GM18507 (cell line): Measurements from ENCODE around the gene LRRN2.
"Not testable (repeated sequence)": the region's sequence is repeated elsewhere in the genome, so short reads cannot be mapped to it uniquely, and the experiment has no call there.

Source experiments
- DNase-seq: peaks from one replicate; pipeline ENCODE4 v3.0.0; 2011; ENCODE audit warnings: low read depth; ENCODE audit not compliant: insufficient read length; ENCODE audit errors: extremely low spot score
- FAIRE-seq: peaks from 2 replicates; lab custom pipeline; 2011; peaks lifted over from hg19 to GRCh38; lab: Jason Lieb, UNC

The LRRN2 gene

GRCh38 chr1:204685236-204686006 lies at the start of gene LRRN2:
TSS of gene LRRN2 (minus strand) at chr1:204685738. CDS start at chr1:204619992, 65,746 bp downstream.
- DNase-seq (no peak), FAIRE-seq (no peak)

DNA sequence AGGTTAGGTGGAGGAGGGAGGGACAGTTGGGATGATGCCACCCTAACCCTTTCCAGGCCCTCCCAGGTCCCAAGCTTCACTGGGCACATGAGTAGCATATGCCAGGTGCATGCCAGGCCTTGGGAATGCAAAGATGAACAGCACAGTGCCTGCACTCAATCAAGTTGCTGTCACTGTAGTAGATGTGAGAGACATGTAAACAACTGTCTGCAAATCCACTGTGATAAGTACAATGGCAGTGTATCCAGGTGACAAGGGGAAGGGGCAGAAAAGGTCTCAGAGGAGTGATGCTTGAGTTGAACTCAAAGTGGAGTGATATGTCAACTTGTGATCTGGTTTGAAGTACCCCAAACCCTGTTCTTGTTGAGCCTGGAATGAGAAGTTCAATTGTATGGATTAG lies 49.5 kb upstream of the LRRN2 start:
- FAIRE-seq (no peak), DNase-seq (no peak)

- DNase-seq: no peak
- FAIRE-seq: no peak
Measured at GRCh38 chr1:204733869-204734596, 48.5 kb upstream of the LRRN2 start.

GRCh38 chr1:204733289-204733688 lies 47.8 kb upstream of the LRRN2 start:
- DNase-seq: no peak
- FAIRE-seq: no peak

- DNase-seq (no peak), FAIRE-seq (no peak)
Measured at GRCh38 chr1:204731985-204732575, 46.5 kb upstream of the LRRN2 start.

DNA sequence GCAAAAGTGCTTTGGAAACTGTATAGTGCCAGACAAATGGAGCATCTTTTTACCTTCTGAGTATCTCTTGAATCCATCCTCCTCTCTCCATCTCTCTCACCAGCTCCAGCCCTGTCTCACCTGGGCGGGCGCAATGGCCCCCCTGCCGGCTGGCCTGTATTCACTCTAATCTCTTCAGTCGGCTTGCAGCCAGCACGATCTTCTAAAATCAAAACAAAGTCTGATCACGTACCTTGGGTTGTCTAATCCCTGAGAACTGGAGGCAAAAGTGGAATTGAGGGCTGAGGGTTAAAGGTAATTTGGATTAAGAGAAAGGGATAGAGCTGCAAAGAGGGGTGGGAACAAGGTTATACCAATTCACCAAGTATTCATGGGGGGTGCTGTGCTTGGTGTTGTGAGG lies 46.0 kb upstream of the LRRN2 start:
- DNase-seq (no peak), FAIRE-seq (no peak)

- DNase-seq (no peak), FAIRE-seq (no peak)
Measured at GRCh38 chr1:204730826-204731459, 45.4 kb upstream of the LRRN2 start.

- no peak for DNase-seq
- FAIRE-seq: no peak
Measured at GRCh38 chr1:204729516-204729915, 44.0 kb upstream of the LRRN2 start.

GRCh38 chr1:204728456-204728855 lies 42.9 kb upstream of the LRRN2 start:
- FAIRE-seq: no peak
- DNase-seq: no peak

GRCh38 chr1:204728045-204728444 lies 42.5 kb upstream of the LRRN2 start:
- no peak for DNase-seq
- no peak for FAIRE-seq

DNA sequence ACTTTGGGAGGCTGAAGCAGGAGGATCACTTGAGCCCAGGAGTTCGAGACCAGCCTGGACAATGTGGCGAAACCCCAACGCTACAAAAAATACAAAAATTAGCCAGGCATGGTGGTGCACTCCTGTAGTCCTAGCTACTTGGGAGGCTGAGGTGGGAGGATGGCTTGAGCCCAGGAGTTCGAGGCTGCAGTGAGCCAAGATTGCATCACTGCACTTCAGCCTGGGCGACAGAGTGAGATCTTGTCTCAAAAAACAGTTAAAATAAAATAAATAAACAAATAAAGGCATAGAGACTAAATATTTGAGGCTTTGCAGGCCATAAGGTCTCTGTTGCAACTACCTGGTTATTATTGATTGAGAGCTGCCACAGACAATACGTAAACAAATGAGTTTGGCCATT lies 41.9 kb upstream of the LRRN2 start:
- DNase-seq, FAIRE-seq: not testable (repeated sequence)

- FAIRE-seq: no peak
- DNase-seq: no peak
Measured at GRCh38 chr1:204726478-204726877, 40.9 kb upstream of the LRRN2 start.

GRCh38 chr1:204725821-204726448 lies 40.4 kb upstream of the LRRN2 start:
- DNase-seq (no peak), FAIRE-seq (no peak)

DNA sequence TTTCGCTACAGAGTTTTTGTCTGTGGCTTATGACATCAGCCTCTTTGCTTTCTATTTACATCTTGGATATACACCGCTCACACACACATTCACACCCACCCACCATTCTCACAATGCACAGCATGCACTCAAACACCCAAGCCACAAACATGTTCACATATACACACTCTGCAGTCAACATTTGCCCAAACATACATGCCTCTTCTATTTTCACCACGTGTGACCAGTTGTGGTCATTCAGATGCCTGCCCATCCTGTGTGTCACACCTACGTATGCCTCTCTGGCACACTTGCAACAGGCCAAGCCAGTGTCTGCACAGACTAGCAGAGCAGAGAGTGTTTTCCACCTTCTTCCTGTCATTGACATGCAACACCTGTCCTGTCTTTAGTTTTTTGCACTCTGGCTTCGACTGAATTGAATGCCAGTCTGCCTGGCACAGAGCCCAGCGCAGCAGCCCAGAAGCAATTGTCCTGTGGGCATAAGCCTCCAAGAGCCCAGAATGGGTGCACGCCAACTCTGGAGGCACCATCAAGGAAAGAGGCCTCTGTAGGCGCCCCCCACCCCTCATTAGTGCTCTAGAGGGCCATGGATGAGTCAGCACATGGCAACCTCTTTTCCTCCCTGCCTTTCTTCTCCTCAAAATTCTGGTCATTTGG lies 37.7 kb upstream of the LRRN2 start:
- FAIRE-seq: no peak
- DNase-seq: no peak

GRCh38 chr1:204721373-204722055 lies 36.0 kb upstream of the LRRN2 start:
- DNase-seq (no peak), FAIRE-seq (no peak)

DNA sequence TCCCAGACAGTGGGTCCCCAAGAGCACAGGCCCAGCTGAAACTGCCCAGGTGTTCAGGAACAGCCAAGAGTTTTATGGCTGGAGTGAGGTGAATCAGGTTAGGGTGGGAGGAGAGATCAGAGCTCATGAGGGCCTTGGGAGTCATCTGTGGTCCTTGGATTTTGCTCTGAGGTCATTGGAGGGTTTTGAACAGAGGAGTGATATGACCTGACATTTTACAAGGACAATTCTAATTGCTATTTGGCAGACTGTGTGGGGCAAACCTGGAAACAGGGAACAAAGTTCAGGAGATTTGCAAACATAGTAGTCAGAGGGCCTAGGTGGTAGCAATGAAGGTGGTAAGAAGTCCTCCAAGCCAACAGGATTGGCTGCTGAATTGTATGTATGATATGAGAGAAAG lies 31.1 kb upstream of the LRRN2 start:
- DNase-seq: no peak
- FAIRE-seq: no peak

- no peak for DNase-seq
- FAIRE-seq: peak; percentile 72
Measured at GRCh38 chr1:204714861-204715511, 29.4 kb upstream of the LRRN2 start.

- DNase-seq: no peak
Measured at GRCh38 chr1:204714194-204714860, 28.8 kb upstream of the LRRN2 start.

More at GRCh38 chr1:204714194-204714860, 28.8 kb upstream of the LRRN2 start:
- no peak for FAIRE-seq
